ENCODE results near the gene LILRB1. TPM values are rescaled to one million over a fixed set of nuclear protein-coding genes. Genes with fewer than 3 reads are reported as not detected.
"Not testable (repeated sequence)": the region's sequence is repeated elsewhere in the genome, so short reads cannot be mapped to it uniquely, and the experiment has no call there.

LILRB1 gene
- total RNA-seq, 2 donors from 2014 or later, result 4.7 to 8.2 TPM

DNA sequence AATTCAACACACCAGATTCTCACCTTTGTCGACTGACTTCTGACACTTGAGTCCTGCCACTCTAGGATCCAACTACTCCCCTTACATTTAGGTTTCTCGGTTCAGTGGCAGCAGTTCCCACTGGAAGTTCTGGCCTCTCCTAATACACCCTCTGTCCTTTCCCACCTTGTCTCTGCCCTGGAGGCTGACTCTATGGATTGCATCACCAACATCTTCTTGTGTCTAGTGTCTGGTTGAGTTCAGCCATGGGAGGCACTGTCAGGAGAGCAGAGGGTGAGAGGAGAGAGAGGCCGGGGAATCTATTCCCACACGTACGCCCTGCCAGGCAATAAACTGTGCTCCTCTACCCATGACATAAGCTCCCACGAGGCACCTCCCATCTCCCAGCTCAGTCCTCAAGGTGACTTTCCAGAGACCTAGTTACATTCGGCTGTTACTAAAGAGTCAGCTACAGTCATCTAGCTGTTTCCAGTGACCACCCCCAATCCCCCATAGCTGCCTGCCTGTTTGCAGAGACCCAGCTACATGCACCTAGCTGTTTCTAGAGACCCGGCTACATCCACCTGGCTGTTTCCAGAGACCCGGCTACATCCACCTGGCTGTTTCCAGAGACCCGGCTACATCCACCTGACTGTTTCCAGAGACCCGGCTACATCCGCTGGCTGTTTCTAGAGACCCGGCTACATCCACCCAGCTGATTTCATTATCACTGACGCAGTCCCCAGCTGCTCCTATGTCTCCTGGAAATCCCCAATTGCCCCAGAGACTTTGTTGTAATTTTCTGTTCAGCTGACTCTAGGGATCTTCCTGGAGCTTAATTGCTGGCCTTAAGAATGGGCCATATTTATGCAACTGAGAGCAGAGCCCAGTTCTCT is 24.4 kb downstream of the LILRB1 start:
- intact Hi-C loops (cut with DNase I), result no loop called here

DNA sequence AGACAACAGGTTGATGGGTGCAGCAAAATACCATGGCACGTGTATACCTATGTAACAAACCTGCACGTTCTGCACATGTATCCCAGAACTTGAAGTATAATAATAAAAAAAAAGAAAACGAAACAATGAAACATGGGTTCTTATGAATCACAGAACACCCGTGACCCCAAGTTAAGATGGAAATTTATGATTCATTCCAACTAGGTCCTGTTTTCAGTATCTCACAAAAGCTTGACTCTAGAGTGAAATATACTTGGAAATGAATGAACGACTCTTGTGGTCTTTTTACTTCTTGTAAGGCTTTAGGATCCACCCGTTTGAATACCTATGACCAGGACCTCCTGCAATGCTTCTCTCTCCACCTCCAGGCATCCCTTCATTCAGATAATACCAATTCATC is 29.0 kb downstream of the LILRB1 start:
- intact Hi-C loops (cut with DNase I), result no loop called here
- DNase-seq (ENCODE audit: low spot score), result no peak

More for the DNA sequence above, 24.4 kb downstream of the LILRB1 start:
- no peak for DNase-seq (ENCODE audit: low spot score)

DNA sequence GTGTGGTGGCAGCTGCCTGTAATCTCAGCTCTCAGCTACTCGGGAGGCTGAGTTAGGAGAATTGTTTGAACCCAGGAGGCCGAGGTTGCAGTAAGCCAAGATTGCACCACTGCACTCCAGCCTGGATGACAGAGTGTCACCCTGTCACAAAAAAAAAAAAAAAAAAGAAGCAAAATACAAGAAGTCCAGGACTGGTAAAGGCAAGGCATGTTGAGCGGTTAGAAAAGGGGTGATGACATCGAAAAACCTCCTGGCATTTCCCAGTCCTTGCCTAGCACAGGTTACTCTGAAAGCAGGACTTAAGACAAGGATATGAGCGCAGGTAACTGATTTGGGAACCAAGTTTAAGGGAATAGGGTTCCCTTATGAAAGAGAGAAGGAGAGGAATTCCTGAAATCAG is 30.0 kb downstream of the LILRB1 start:
- DNase-seq (ENCODE audit: low spot score), result no peak
- intact Hi-C loops (cut with DNase I), result no loop called here

DNA sequence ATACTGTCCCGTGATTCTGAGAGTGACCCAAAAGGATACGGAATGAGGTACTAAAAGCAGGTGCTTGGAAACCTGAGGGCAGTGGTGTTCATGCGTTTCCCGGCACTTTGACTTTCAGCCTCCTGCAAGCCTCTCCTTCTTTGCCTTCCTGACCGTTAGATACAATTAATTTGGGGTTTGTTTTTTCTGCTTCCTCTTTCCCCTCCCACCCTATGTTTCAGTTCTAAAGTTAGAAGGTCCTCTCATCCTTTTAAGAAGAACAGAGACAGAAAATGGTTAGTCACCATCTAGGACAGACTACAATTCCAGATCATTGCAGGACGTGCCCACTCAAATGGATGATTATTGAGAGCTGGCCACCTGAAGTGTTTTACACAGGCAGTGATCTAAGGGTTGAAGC is 30.7 kb downstream of the LILRB1 start:
- DNase-seq (ENCODE audit: low spot score), result no peak
- intact Hi-C loops (cut with DNase I), result no loop called here

DNA sequence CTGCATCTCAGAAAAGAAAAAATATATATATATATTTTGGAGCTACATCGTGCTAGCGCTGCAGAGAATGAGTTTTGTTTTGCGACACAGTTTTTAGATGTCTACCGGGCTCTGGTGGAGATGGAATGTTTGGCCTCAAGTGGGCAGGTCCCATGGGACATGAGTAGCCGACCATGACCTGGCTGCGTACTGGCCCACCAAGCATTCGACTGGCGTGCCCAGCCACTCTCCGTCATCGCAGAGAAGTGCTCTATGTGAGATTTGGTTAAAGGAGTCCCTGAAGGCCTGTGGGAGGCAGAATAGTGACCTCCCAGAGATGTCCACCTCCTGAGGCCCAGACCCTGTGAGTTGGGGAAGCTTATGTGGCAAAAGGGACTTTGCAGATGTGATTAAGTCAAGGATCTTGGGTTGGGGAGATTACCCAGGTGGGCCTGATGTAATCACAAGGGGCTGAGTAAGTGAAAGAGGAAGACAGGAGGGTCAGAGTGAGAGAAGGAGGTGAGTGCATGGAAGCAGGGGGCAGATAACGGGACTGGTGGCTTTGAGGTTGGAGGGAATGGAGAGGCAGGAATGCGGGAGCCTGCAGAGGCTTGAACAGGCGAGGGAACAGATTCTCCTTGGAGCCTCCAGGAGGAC is 31.7 kb downstream of the LILRB1 start:
- intact Hi-C loops (cut with DNase I), result no loop called here
- DNase-seq (ENCODE audit: low spot score), result no peak

DNA sequence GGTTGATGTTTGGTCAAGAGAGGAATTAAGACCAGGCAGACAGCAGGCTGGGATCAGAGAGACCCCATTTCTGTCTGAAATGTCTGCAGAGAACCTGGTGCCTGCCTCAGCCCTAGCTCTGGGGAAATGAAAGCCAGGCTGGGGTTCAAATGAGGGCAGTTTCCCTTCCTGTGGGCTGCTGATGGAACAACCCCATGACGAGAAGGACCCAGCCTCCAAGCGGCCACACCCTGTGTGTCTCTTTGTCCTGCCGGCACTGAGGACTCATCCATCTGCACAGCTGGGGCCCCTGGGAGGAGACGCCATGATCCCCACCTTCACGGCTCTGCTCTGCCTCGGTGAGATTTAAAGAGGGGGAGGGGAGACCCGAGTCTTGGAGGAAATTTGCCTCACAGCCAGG is 32.4 kb downstream of the LILRB1 start, which contains the start of gene LILRB4:
Gene LILRB4 (plus strand): TSS at position 256 of the 400 bp plus-strand sequence. CDS start 49 bp downstream, at position 305.
- intact Hi-C loops (cut with DNase I), result no loop called here
- no peak for DNase-seq (ENCODE audit: low spot score)

DNA sequence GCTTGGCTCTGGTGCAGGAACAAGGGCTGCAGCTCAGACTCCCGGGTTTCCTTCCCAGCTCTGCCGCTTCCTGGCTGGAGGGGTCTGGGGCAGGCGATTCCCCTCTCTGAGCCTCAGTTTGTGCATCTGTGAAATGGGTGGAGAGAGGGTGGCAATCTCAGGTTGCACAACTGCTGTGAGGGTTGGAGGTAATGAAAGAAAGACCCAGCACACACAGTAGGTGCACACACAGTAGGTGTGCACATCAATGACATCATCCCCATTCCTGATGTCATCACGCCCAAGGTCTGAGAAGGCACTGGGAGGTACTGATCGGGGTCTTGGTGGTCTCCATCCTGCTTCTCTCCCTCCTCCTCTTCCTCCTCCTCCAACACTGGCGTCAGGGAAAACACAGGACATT is 35.2 kb downstream of the LILRB1 start:
- DNase-seq (ENCODE audit: low spot score), result no peak
- intact Hi-C loops (cut with DNase I), result no loop called here

DNA sequence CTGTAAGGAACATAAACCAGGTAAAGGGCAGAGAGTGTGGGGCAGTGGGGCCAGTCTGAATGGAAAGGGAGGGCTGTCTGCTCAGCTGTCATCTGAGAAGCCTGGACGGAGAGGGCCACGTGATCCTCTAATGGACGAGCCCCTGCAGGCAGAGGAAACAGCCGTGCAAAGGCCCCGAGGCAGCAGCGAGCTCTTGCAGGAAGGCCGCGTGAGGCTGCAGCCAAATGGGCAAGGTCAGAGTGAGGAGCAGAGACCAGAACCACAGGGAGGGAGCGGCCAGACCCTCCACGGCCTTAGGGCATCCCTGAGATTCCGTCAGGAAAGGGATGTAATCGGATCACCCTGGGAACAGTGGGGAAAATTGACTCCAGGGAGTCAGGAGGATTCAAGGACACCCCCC is 36.9 kb downstream of the LILRB1 start:
- no peak for DNase-seq (ENCODE audit: low spot score)
- intact Hi-C loops (cut with DNase I), result no loop called here

DNA sequence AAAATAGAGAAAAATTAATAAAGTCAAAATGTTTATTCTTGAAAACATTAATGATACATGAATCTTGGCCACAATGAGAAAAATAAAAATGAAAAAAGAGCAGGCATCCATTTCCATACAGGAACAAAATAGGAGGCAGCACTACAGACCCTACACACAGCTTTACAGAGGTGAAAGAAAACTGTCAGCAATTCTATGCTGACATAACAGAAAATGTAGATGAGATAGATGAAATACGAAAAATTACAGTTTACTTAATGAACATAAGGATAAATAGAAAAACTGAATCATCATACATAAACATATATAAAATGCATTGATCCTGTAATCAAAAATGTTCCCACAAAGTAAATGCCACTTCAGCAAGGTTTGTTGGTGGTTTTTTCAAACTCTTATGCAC is 38.1 kb downstream of the LILRB1 start:
- no peak for DNase-seq (ENCODE audit: low spot score)
- intact Hi-C loops (cut with DNase I), result no loop called here

DNA sequence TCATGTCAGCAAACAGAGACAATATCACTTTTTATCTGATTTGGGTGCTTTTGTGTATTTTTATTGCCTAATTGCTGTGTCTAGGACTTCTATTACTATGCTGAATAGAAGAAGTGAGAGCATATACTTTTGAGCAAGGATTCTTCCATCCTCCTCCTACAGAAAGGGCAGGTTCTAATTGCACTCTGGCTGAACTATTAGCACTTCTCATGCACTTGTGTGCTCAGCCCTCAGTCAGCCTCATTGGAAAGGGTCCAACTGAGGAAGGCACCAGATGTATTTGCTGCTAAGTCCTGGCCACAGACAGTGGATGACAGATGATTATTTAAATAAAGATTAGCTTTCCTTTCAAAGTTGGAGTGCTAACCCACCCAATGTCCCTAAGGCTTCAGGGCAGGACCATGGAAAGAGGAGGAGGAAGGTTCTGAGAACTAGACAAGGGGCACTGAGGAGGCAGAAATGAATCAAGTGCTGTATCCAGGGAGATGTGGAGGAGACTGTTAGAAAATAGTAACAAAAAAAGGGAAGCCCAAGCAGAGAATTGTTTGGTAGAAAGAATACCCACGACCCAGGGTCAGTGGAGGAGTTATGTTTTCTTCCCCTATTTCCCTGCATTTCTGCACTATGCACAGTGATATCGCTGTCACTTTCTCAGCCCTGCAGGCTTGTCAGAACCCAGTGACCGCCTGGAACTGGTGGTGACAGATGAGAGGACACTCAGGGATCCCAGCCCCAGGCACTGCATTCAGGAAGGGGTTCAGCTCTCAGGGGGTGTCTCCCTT is 40.5 kb downstream of the LILRB1 start:
- intact Hi-C loops (cut with DNase I), result no loop called here
- DNase-seq (ENCODE audit: low spot score), result no peak

DNA sequence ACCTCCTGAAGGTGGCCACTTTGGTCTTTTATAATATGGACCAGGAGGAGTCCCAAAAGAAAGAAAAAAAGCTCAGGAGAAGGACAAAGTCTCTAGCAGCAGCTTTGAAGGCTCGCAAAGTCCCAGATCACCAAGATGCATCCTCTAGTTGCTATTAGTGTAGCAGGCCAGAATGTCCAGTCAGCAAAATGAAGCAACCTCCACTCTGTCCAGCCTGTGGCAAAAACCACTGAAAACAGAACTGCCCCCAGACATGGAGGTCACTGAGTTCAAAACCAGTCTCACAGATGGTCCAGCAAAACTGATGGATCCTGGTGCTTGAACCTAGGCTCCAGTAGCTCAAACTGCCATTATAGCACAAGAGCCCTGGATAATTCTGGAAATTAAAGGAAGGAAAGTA is 42.9 kb downstream of the LILRB1 start:
- no peak for DNase-seq (ENCODE audit: low spot score)
- intact Hi-C loops (cut with DNase I), result no loop called here

DNA sequence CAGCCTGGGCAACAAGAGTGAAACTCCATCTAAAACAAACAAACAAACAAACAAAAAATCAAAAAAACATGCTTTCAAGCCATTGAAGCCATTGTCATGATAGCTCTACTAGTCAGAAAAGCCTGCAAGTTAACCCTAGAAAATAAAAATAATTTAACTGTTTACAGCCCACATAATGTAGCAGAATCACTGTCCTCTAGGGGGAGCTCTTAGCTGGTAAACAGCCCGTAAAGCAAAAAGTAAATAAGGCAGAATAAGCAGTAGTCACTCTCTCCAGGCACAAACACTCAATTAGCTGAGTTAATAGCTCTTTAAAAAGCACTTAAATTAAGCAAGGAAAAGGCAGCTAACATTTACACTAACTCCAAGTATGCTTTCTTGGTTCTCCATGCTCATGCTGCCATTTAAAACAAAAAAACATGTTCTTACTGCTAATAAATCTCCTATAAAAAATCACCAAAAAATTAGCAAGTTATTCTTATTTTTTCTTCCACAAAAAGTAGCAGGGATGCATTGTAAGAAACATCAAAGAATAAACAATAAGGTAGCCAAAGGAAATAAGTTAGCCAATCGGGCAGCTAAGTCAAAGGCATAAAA is 43.8 kb downstream of the LILRB1 start:
- no peak for DNase-seq (ENCODE audit: low spot score)
- intact Hi-C loops (cut with DNase I), result no loop called here

DNA sequence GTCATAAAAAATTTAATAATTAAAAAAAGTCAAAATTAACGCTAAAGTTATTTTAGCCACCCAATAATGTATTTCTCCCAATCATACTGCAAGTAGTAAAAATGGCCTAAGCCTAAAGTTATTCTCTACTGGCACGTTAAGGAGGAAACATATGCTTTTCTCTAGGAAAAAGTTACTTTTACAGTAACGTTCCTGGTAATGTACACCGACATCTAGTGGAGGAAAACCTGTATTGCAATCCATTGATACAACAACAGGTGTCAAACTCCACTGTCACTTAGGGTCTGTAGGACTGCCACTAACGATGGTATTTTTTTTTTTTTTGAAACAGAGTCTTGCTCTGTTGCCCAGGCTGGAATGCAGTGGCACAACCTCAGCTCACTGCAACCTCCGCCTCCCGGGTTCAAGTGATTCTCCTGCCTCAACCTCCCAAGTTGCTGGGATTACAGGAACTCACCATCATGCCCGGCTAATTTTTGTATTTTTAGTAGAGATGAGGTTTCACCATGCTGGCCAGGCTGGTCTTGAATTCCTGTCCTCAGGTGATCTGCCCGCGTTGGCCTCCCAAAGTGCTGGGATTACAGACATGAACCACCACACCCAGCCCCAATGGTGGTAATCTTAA is 46.0 kb downstream of the LILRB1 start:
- DNase-seq (ENCODE audit: low spot score); intact Hi-C loops (cut with DNase I): not testable (repeated sequence)

DNA sequence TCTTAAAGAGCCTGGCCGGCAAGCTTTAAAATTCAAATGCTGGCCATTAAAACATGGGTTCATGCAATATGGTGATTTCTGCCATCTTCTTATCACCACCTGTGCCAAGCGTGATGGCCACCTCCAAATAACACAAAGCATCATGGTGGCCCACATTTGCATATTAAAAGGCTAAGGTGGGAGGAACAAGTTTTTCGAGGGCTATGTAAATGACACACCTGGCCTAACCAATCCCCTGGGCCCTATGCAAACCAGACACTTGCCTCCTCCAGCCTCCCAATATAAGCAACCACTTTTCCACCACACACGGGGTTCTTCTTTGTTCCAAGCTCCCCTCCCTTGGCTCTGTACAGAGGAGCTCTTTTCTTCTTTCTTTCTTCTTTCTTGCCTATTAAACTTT is 46.9 kb downstream of the LILRB1 start:
- no peak for DNase-seq (ENCODE audit: low spot score)
- intact Hi-C loops (cut with DNase I), result no loop called here

DNA sequence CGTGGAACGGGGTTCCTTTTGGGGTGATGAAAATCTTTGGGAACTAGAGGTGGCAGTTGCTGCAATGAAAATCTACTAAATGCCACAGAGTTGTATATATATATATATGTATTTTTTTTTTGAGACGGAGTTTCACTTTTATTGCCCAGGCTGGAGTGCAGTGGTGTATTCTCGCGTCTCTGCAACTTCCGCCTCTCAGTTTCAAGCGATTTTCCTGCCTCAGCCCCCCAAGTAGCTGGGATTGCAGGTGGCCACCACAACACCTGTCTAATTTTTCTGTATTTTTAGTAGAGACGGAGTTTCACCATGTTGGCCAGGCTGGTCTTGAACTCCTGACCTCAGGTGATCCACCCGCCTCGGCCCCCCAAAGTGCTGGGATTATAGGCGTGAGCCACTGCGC is 51.3 kb downstream of the LILRB1 start:
- DNase-seq (ENCODE audit: low spot score); intact Hi-C loops (cut with DNase I): not testable (repeated sequence)

DNA sequence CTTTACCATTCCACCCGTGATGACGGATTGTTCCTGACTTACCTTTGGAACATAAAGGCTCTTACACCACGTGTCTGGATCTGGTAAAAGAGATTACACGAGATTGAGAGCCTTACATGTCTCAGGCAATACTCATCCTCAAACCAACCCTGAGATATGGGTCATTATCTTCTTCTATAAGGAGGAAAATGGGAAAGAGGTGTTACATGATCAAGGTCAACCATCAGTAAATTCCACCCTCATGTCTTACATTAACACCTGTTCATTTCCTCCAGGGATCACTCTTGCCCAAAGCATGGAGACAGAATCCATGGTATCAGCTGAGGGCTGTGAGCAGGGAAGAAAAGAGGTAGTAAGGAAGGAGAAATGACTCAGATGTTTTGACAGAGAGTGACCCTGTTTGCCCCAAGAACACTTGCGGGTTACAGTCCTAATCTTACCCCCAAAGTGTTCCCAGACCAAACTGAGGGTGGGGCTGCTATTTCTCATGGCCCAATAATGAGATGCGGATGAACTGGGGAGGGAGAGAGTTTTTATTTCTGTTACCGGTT is 52.1 kb downstream of the LILRB1 start:
- intact Hi-C loops (cut with DNase I), result no loop called here

DNA sequence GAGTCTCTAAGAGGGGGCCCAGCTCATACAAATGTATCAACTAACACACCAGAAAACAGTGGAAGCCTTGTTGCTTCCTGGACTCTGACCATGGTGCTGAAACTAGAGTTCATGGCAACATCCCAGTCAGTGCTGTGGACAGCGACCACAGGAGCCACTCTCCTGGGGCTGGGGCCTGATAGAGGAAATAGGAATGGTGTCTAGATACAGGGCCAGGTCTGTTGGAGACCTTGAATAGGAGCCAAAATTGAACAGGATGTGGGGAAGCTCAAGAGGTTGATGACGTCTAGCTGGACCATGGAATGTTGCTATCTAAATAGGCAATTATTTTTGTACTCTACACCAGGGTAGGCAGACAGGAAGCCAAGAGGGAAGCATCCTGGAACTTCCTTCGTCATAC is 54.2 kb downstream of the LILRB1 start:
- DNase-seq (ENCODE audit: low spot score), result no peak
- intact Hi-C loops (cut with DNase I), result no loop called here

More for the DNA sequence above, 52.1 kb downstream of the LILRB1 start:
- no peak for DNase-seq (ENCODE audit: low spot score)

Data from posterior vena cava (tissue), 2 donors.